HG02642 (cell line): ENCODE measurements around the gene DAB1.

ENCODE experiments used
- ATAC-seq: cut with Tn5 transposase; IDR thresholded peaks from one replicate; pipeline ENCODE4 v1.9.1; 2021; ENCODE audit warnings: mild to moderate bottlenecking; ENCODE audit not compliant: unreplicated experiment, poor library complexity

DAB1 gene

GRCh38 chr1:56967900-56968832 is 455.7 kb downstream of the DAB1 start:
- ATAC-seq = no peak

GRCh38 chr1:56967355-56967754 is 456.5 kb downstream of the DAB1 start:
- no peak for ATAC-seq

- no peak for ATAC-seq
These were observed 457.2 kb downstream of the DAB1 start for GRCh38 chr1:56966698-56966999.

GRCh38 chr1:56965916-56966697 is 457.8 kb downstream of the DAB1 start, which contains the start of gene C8B:
TSS of gene C8B (minus strand) at chr1:56966015. CDS start at chr1:56965948, 67 bp downstream.
- no peak for ATAC-seq

- ATAC-seq = no peak
These were observed 458.7 kb downstream of the DAB1 start for GRCh38 chr1:56965191-56965590.

GRCh38 chr1:56964349-56965017 is 459.4 kb downstream of the DAB1 start:
- ATAC-seq = no peak

GRCh38 chr1:56963667-56964066 is 460.2 kb downstream of the DAB1 start:
- ATAC-seq = no peak

GRCh38 chr1:56961426-56961825 is 462.4 kb downstream of the DAB1 start:
- ATAC-seq = no peak

GRCh38 chr1:56958526-56958925 is 465.3 kb downstream of the DAB1 start:
- ATAC-seq = no peak

GRCh38 chr1:56957931-56958330 is 465.9 kb downstream of the DAB1 start:
- ATAC-seq = no peak

GRCh38 chr1:56954664-56955063 is 469.2 kb downstream of the DAB1 start:
- ATAC-seq = no peak

GRCh38 chr1:56953386-56953785 is 470.5 kb downstream of the DAB1 start:
- ATAC-seq = no peak

- ATAC-seq = no peak
These were observed 471.4 kb downstream of the DAB1 start for GRCh38 chr1:56952501-56952900.

- ATAC-seq = no peak
These were observed 475.3 kb downstream of the DAB1 start for GRCh38 chr1:56948403-56949023.
